ENCODE results near the gene PHGDH.

- TF ChIP-seq CTCF (conservative IDR thresholded peaks at IDR 0.05) (no peak), ZFX (IDR thresholded peaks at IDR 0.05) (no peak)
Observed at GRCh38 chr1:119714583-119714982, 2.8 kb downstream of the PHGDH start.

All from C4-2B (cell line).